Measurements from ENCODE around the gene ZNF610.
A peak's percentile ranks its signal among the peaks of the same experiment; 100 is the strongest.
"Not testable (repeated sequence)": the region's sequence is repeated elsewhere in the genome, so short reads cannot be mapped to it uniquely, and the experiment has no call there.

Gene ZNF610

GRCh38 chr19:52336117-52336790 lies at the start of gene ZNF610:
ZNF610 (plus strand) TSS chr19:52336243; CDS start chr19:52349173, 12,930 bp downstream.
- H3K9me3 ChIP-seq (ENCODE audit: control insufficient read depth in 1 of 2, low read length in 2 of 2), result peaks cover 8 to 20% of the 10 kb centered on the region in 2 donors
- H3K36me3 ChIP-seq (ENCODE audit: control insufficient read depth in 1 of 2, insufficient read depth in 2 of 2, low read length in 2 of 2), result no peaks in the 10 kb centered on the region
- H3K27ac ChIP-seq (ENCODE audit: low read length), result peak within 1 kb of the TSS; percentile 84
- H3K4me1 ChIP-seq (ENCODE audit: control insufficient read depth in 1 of 2, insufficient read depth in 2 of 2, low read length in 2 of 2), result peaks cover 0 to 7% of the 10 kb centered on the region in 2 donors
- H3K4me3 ChIP-seq (ENCODE audit: low read depth in 1 of 2, low read length in 2 of 2), result peak within 1 kb of the TSS; percentile 83 to 86
- no peaks in the 10 kb centered on the region for H3K27me3 ChIP-seq (ENCODE audit: low read depth, low read length)

GRCh38 chr19:52286256-52286655 lies 49.8 kb upstream of the ZNF610 start:
- Histone ChIP-seq H3K9me3 (ENCODE audit: control insufficient read depth in 1 of 2, low read length in 2 of 2) (peaks cover 0 to 5% of the 10 kb centered on the region in 2 donors), H3K27ac (ENCODE audit: low read length) (no peak overlapping the region), H3K4me1 (ENCODE audit: control insufficient read depth in 1 of 2, insufficient read depth in 2 of 2, low read length in 2 of 2) (no peaks in the 10 kb centered on the region), H3K27me3 (ENCODE audit: low read depth, low read length) (no peaks in the 10 kb centered on the region), H3K36me3 (ENCODE audit: control insufficient read depth in 1 of 2, insufficient read depth in 2 of 2, low read length in 2 of 2) (peaks cover 39 to 85% of the 10 kb centered on the region in 2 donors), H3K4me3 (ENCODE audit: low read depth in 1 of 2, low read length in 2 of 2) (no peak overlapping the region)

GRCh38 chr19:52291781-52292180 lies 44.3 kb upstream of the ZNF610 start:
- peaks cover 13 to 43% of the 10 kb centered on the region in 2 donors for H3K36me3 ChIP-seq (ENCODE audit: control insufficient read depth in 1 of 2, insufficient read depth in 2 of 2, low read length in 2 of 2)
- H3K4me1 ChIP-seq (ENCODE audit: control insufficient read depth in 1 of 2, insufficient read depth in 2 of 2, low read length in 2 of 2), result no peaks in the 10 kb centered on the region
- no peaks in the 10 kb centered on the region for H3K27me3 ChIP-seq (ENCODE audit: low read depth, low read length)
- peaks cover 0 to 5% of the 10 kb centered on the region in 2 donors for H3K9me3 ChIP-seq (ENCODE audit: control insufficient read depth in 1 of 2, low read length in 2 of 2)
- no peak overlapping the region for H3K4me3 ChIP-seq (ENCODE audit: low read depth in 1 of 2, low read length in 2 of 2)
- no peak overlapping the region for H3K27ac ChIP-seq (ENCODE audit: low read length)

DNA sequence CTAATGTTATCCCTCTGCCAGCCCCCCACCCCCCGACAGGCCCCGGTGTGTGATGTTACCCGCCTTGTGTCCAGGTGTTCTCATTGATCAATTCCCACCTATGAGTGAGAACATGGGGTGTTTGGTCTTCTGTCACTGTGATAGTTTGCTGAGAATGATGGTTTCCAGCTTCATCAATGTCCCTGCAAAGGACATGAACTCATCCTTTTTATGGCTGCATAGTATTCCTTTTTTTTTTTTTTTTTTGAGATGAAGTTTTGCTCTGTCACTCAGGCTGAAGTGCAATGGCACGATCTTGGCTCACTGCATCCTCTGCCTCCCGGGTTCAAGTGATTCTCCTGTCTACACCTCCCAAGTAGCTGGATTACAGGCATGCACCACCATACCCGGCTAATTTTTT lies 43.1 kb upstream of the ZNF610 start:
- not testable (repeated sequence) for H3K27me3 ChIP-seq (ENCODE audit: low read depth, low read length); H3K9me3 ChIP-seq (ENCODE audit: control insufficient read depth in 1 of 2, low read length in 2 of 2); H3K4me1 ChIP-seq (ENCODE audit: control insufficient read depth in 1 of 2, insufficient read depth in 2 of 2, low read length in 2 of 2); H3K27ac ChIP-seq (ENCODE audit: low read length); H3K4me3 ChIP-seq (ENCODE audit: low read depth in 1 of 2, low read length in 2 of 2)
- peaks cover 13 to 33% of the 10 kb centered on the region in 2 donors for H3K36me3 ChIP-seq (ENCODE audit: control insufficient read depth in 1 of 2, insufficient read depth in 2 of 2, low read length in 2 of 2)

DNA sequence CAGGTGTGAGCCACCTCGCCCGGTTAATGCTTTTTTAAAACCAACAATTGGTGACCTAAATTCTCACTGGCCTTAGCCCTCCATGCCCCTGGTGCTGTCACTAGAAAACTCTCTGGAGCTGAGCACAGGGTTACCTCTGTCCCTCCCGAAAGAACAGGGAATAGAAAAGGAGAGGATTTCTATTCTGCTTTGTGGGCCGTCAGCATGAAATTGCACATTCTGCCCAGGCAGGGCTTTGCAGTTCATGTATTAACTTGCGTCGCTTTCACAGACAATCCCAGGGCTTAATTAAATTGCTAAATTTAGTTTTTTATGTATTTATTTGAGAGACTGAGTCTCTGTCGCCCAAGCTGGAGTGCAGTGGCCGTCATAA lies 39.7 kb upstream of the ZNF610 start:
- peaks cover 0 to 6% of the 10 kb centered on the region in 2 donors for H3K4me1 ChIP-seq (ENCODE audit: control insufficient read depth in 1 of 2, insufficient read depth in 2 of 2, low read length in 2 of 2)
- H3K27me3 ChIP-seq (ENCODE audit: low read depth, low read length), result no peaks in the 10 kb centered on the region
- peaks cover 0 to 5% of the 10 kb centered on the region in 2 donors for H3K9me3 ChIP-seq (ENCODE audit: control insufficient read depth in 1 of 2, low read length in 2 of 2)
- peak overlapping the region; percentile 71 to 77 for H3K4me3 ChIP-seq (ENCODE audit: low read depth in 1 of 2, low read length in 2 of 2)
- H3K36me3 ChIP-seq (ENCODE audit: control insufficient read depth in 1 of 2, insufficient read depth in 2 of 2, low read length in 2 of 2), result peaks cover 12 to 27% of the 10 kb centered on the region in 2 donors
- H3K27ac ChIP-seq (ENCODE audit: low read length), result no peak overlapping the region

DNA sequence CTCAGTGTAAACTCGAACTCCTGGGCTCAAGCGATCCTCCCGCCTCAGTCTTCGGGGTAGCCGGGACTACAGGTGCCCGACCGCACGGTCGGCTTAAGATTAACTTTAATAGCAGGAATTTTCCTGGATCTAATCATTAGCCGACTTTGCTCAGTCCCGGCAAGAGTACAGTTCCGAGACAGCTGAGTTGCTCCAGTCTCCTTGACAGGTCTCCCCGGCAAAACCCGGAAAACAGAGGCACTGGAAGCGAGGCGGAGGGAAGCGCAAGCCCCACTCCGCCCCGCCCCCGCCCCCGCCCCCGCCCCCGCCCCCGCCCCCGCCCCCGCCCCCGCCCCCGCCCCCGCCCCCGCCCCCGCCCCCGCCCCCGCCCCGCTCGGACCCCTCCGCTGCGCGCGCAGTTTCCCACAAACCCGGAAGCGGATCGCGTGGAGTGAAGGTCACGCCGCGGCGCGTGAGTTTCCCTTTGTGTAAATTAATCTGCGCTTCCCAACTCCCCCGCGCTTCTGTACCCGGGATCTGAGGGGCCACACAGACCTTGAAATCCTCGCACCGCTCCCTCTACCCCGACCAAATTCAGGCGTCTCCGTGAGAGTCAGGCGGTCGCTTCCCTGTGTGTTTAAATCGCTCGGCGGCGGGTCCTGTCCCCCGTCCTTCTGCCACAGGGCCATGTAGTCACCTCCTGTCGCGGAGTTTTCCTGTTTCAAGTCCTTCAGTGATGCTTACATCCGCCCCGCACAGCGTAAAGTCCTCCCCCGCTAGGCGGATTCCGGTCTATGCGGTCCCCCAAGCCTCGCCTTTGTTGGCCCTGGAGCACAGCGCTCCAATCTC lies 39.1 kb upstream of the ZNF610 start, which contains the start of gene ZNF480:
Gene ZNF480 (plus strand): TSS at position 397 of the 828 bp plus-strand sequence. CDS start 3,244 bp downstream, outside the sequence.
- H3K4me3 ChIP-seq (ENCODE audit: low read depth in 1 of 2, low read length in 2 of 2), result peak within 1 kb of the TSS; percentile 79 to 91
- H3K36me3 ChIP-seq (ENCODE audit: control insufficient read depth in 1 of 2, insufficient read depth in 2 of 2, low read length in 2 of 2), result peaks cover 17 to 32% of the 10 kb centered on the region in 2 donors
- H3K27me3 ChIP-seq (ENCODE audit: low read depth, low read length), result no peaks in the 10 kb centered on the region
- peaks cover 0 to 6% of the 10 kb centered on the region in 2 donors for H3K4me1 ChIP-seq (ENCODE audit: control insufficient read depth in 1 of 2, insufficient read depth in 2 of 2, low read length in 2 of 2)
- peak within 1 kb of the TSS; percentile 97 for H3K27ac ChIP-seq (ENCODE audit: low read length)
- H3K9me3 ChIP-seq (ENCODE audit: control insufficient read depth in 1 of 2, low read length in 2 of 2), result peaks cover 0 to 5% of the 10 kb centered on the region in 2 donors

GRCh38 chr19:52297601-52298364 lies 38.3 kb upstream of the ZNF610 start:
- Histone ChIP-seq H3K9me3 (ENCODE audit: control insufficient read depth in 1 of 2, low read length in 2 of 2) (peaks cover 4 to 10% of the 10 kb centered on the region in 2 donors), H3K27me3 (ENCODE audit: low read depth, low read length) (no peaks in the 10 kb centered on the region), H3K4me1 (ENCODE audit: control insufficient read depth in 1 of 2, insufficient read depth in 2 of 2, low read length in 2 of 2) (peaks cover 0 to 6% of the 10 kb centered on the region in 2 donors), H3K36me3 (ENCODE audit: control insufficient read depth in 1 of 2, insufficient read depth in 2 of 2, low read length in 2 of 2) (peaks cover 23 to 37% of the 10 kb centered on the region in 2 donors), H3K27ac (ENCODE audit: low read length) (peak overlapping the region; percentile 97), H3K4me3 (ENCODE audit: low read depth in 1 of 2, low read length in 2 of 2) (peak overlapping the region; percentile 79 to 91)

- Histone ChIP-seq H3K27me3 (ENCODE audit: low read depth, low read length) (no peaks in the 10 kb centered on the region), H3K4me3 (ENCODE audit: low read depth in 1 of 2, low read length in 2 of 2) (peak overlapping the region; percentile 19 to 56), H3K36me3 (ENCODE audit: control insufficient read depth in 1 of 2, insufficient read depth in 2 of 2, low read length in 2 of 2) (peaks cover 22 to 90% of the 10 kb centered on the region in 2 donors), H3K4me1 (ENCODE audit: control insufficient read depth in 1 of 2, insufficient read depth in 2 of 2, low read length in 2 of 2) (no peaks in the 10 kb centered on the region), H3K27ac (ENCODE audit: low read length) (no peak overlapping the region), H3K9me3 (ENCODE audit: control insufficient read depth in 1 of 2, low read length in 2 of 2) (peaks cover 39 to 73% of the 10 kb centered on the region in 2 donors)
These were observed 28.8 kb upstream of the ZNF610 start for GRCh38 chr19:52307275-52307674.

DNA sequence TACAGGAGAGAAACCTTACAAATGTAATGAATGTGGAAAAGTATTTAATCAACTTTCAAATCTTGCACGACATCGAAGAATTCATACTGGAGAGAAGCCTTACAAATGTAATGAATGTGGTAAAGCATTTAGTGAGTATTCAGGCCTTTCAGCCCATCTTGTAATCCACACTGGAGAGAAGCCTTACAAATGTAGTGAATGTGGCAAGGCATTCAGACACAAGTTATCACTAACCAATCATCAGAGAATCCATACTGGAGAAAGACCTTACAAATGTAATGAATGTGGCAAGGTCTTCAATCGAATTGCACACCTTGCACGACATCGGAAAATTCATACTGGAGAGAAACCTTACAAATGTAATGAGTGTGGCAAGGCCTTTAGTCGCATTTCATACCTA lies 13.6 kb upstream of the ZNF610 start:
- no peaks in the 10 kb centered on the region for H3K27me3 ChIP-seq (ENCODE audit: low read depth, low read length)
- peaks cover 33 to 63% of the 10 kb centered on the region in 2 donors for H3K36me3 ChIP-seq (ENCODE audit: control insufficient read depth in 1 of 2, insufficient read depth in 2 of 2, low read length in 2 of 2)
- no peaks in the 10 kb centered on the region for H3K4me1 ChIP-seq (ENCODE audit: control insufficient read depth in 1 of 2, insufficient read depth in 2 of 2, low read length in 2 of 2)
- peaks cover 88 to 95% of the 10 kb centered on the region in 2 donors for H3K9me3 ChIP-seq (ENCODE audit: control insufficient read depth in 1 of 2, low read length in 2 of 2)
- no peak overlapping the region for H3K27ac ChIP-seq (ENCODE audit: low read length)
- peak overlapping the region; percentile 32 to 67 for H3K4me3 ChIP-seq (ENCODE audit: low read depth in 1 of 2, low read length in 2 of 2)

DNA sequence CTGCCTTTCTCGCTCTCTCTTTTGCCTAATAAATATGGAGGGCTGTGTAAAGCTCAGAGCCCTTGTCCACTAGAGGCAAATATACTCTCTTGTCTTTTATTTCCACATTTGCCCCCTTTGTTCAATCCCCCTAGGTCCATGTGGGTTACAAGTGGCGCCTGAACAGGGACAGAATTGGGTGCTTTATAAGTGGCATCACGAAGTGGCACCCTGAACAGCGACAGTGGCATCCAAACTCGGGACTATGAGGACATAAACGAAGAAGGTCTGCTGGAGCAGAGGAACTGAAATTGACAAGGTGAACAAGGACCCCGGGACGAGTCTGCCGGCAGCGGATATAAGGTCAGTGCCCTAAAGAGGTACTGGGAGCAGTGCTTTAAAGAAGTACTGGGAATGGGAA lies 4.3 kb upstream of the ZNF610 start:
- no peaks in the 10 kb centered on the region for H3K36me3 ChIP-seq (ENCODE audit: control insufficient read depth in 1 of 2, insufficient read depth in 2 of 2, low read length in 2 of 2)
- H3K27ac ChIP-seq (ENCODE audit: low read length), result no peak overlapping the region
- peaks cover 0 to 3% of the 10 kb centered on the region in 2 donors for H3K4me1 ChIP-seq (ENCODE audit: control insufficient read depth in 1 of 2, insufficient read depth in 2 of 2, low read length in 2 of 2)
- peak overlapping the region in 1 of 2 donors; percentile 54 for H3K4me3 ChIP-seq (ENCODE audit: low read depth in 1 of 2, low read length in 2 of 2)
- peaks cover 27 to 54% of the 10 kb centered on the region in 2 donors for H3K9me3 ChIP-seq (ENCODE audit: control insufficient read depth in 1 of 2, low read length in 2 of 2)
- H3K27me3 ChIP-seq (ENCODE audit: low read depth, low read length), result no peaks in the 10 kb centered on the region

- H3K36me3 ChIP-seq (ENCODE audit: control insufficient read depth in 1 of 2, insufficient read depth in 2 of 2, low read length in 2 of 2), result no peaks in the 10 kb centered on the region
- peaks cover 13 to 26% of the 10 kb centered on the region in 2 donors for H3K9me3 ChIP-seq (ENCODE audit: control insufficient read depth in 1 of 2, low read length in 2 of 2)
- no peaks in the 10 kb centered on the region for H3K27me3 ChIP-seq (ENCODE audit: low read depth, low read length)
- peak overlapping the region; percentile 83 to 86 for H3K4me3 ChIP-seq (ENCODE audit: low read depth in 1 of 2, low read length in 2 of 2)
- no peak overlapping the region for H3K27ac ChIP-seq (ENCODE audit: low read length)
- H3K4me1 ChIP-seq (ENCODE audit: control insufficient read depth in 1 of 2, insufficient read depth in 2 of 2, low read length in 2 of 2), result peaks cover 0 to 7% of the 10 kb centered on the region in 2 donors
These were observed 301 bp upstream of the ZNF610 start for GRCh38 chr19:52335768-52336116.
